ENCODE data around the gene LAIR2. TPM values are rescaled to one million over a fixed set of nuclear protein-coding genes. Genes with fewer than 3 reads are reported as not detected.

The LAIR2 gene
- total RNA-seq, 4 donors from 2014 or later = 3.2 TPM; not detected in 3

DNA sequence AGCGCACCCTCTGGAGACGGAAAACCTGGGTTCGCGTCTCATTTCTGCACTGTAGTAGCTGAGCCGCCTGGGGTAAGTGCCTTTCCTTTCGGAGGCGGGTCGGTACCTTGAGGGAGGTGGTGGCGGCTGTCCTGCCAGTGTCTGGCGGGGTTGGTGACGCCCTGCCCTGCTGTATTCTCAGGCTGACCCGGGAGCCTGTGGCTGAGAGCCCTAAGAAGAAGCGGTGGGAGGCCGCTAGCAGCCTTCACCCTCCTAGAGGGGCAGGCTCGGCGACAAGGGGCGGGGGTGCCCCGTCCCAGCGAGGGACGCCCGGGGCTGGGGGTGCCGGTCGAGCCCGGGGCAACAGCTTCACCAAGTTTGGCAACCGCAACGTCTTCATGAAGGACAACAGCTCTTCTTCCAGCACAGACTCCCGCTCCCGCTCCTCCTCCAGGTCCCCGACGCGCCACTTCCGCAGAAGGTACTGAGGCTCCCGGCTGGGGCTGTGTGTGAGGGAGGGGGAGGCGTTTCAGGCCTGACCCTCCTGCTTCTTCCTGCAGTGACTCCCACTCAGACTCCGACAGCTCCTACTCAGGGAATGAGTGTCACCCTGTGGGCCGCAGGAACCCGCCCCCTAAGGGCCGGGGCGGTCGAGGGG is 46.7 kb upstream of the LAIR2 start:
- peaks cover 7 to 20% (median 9%) of the 10 kb centered on the region in 4 donors for H3K4me1 ChIP-seq
- no peaks in the 10 kb centered on the region for H3K27me3 ChIP-seq
- H3K27ac ChIP-seq = no peak overlapping the region
- H3K4me3 ChIP-seq = no peak overlapping the region
- no peaks in the 10 kb centered on the region for H3K9me3 ChIP-seq
- H3K36me3 ChIP-seq = peaks cover 0 to 88% (median 37%) of the 10 kb centered on the region in 4 donors
- 95% methylated on average over 40 of the region's 40 CpGs; no CpG with 5 or more reads in 1 of the 2 donors for WGBS, 2 donors (ENCODE audit: low coverage in 1 of 2)
- TF ChIP-seq, protein P1, sequence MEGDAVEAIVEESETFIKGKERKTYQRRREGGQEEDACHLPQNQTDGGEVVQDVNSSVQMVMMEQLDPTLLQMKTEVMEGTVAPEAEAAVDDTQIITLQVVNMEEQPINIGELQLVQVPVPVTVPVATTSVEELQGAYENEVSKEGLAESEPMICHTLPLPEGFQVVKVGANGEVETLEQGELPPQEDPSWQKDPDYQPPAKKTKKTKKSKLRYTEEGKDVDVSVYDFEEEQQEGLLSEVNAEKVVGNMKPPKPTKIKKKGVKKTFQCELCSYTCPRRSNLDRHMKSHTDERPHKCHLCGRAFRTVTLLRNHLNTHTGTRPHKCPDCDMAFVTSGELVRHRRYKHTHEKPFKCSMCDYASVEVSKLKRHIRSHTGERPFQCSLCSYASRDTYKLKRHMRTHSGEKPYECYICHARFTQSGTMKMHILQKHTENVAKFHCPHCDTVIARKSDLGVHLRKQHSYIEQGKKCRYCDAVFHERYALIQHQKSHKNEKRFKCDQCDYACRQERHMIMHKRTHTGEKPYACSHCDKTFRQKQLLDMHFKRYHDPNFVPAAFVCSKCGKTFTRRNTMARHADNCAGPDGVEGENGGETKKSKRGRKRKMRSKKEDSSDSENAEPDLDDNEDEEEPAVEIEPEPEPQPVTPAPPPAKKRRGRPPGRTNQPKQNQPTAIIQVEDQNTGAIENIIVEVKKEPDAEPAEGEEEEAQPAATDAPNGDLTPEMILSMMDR (IDR thresholded peaks at IDR 0.05) = no peak
- TF ChIP-seq EP300 (IDR thresholded peaks at IDR 0.05; ENCODE audit: low read depth) = no peak
- no peak for DNase-seq
- intact Hi-C loops (cut with DNase I; ENCODE audit: low total_unique reads) = no loop called here
- in situ Hi-C loops (cut with MboI; ENCODE audit: low pct_ligation_motif_present in 1 of 4, low pct_unique_long_range_greater_than_20kb in 1 of 4, low sequenced_read_pairs in 3 of 4) = no loop called here

DNA sequence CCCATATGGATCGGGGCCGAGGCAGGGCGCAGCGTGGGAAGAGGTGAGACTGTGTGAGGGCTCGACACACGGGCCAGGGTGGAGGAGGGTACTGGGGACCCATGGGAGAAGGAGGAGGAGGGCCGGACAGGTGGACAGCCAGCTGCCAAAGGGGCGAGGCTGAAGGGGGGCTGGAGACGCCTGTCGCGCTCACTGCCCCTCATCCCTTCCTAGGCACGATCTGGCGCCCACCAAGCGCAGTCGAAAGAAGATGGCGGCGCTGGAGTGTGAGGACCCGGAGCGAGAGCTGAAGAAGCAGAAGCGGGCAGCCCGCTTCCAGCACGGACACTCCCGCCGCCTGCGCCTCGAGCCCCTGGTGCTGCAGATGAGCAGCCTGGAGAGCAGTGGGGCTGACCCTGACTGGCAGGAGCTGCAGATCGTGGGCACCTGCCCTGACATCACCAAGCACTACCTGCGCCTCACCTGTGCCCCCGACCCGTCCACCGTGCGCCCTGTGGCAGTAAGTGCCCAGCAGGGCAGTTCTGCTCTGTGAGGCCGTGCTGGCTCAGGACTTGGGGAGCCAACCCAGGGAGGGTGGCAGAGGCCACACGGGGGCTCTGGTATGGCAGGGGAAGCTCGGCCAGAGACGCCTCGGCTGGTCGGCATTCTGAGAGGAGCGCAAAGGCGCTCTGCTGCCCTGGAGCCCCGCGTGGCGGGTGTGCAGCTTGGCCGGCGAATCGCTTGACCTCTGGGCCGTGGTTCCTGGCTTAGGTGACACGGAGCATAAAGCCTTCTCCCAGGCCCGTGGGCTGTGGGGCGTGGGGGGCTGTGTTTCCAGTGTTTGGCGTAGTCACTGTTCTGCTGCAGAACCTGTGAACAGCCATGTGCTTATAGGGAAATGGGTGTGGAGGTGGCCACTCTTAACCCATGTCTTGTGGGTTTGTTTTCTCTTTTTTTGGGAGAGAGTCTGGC is 45.9 kb upstream of the LAIR2 start:
- Histone ChIP-seq H3K4me1 (peaks cover 1 to 20% (median 10%) of the 10 kb centered on the region in 4 donors), H3K4me3 (no peak overlapping the region), H3K36me3 (peaks cover 0 to 91% (median 39%) of the 10 kb centered on the region in 4 donors), H3K9me3 (no peaks in the 10 kb centered on the region), H3K27ac (no peak overlapping the region), H3K27me3 (no peaks in the 10 kb centered on the region)
- in situ Hi-C loops (cut with MboI; ENCODE audit: low pct_ligation_motif_present in 1 of 4, low pct_unique_long_range_greater_than_20kb in 1 of 4, low sequenced_read_pairs in 3 of 4) = no loop called here
- intact Hi-C loops (cut with DNase I; ENCODE audit: low total_unique reads) = no loop called here
- no peak for DNase-seq
- no peak for TF ChIP-seq POLR2A (IDR thresholded peaks at IDR 0.05)
- TF ChIP-seq, protein P1 (IDR thresholded peaks at IDR 0.05) = no peak
- WGBS, 2 donors (ENCODE audit: low coverage in 1 of 2) = 60 to 90% methylated on average over 1 to 50 of the region's 51 CpGs

DNA sequence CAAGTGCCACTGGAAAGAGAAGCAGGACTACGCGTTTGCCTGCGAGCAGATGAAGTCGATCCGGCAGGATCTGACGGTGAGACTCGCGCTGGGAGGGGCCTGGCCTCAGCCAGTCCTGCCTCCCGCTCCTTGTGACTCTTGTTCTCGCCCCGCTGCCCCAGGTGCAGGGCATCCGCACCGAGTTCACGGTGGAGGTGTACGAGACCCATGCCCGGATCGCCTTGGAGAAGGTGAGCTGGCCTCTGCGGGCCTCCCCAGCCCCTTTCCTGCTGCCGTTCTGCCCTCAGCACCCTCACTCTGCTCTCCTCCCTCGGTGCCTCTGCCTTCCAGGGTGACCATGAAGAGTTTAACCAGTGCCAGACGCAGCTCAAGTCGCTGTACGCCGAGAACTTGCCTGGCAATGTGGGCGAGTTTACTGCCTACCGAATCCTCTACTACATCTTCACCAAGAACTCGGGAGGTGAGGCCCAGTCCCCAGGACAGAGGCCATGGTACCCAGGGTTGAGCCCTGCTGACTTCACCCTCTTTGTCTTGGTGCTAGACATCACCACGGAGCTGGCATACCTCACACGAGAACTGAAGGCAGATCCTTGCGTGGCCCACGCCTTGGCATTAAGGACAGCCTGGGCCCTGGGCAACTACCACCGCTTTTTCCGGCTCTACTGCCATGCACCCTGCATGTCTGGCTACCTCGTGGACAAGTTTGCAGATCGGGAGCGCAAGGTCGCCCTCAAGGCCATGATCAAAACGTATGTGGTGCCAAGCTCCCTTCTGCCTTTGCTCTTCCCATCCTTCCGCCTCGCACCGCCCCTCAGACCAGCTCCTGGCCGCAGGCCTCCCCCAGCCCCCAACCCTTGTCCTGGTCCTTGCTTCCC is 44.6 kb upstream of the LAIR2 start:
- WGBS, 2 donors (ENCODE audit: low coverage in 1 of 2) = 91 to 97% methylated on average over 5 to 41 of the region's 42 CpGs
- in situ Hi-C loops (cut with MboI; ENCODE audit: low pct_ligation_motif_present in 1 of 4, low pct_unique_long_range_greater_than_20kb in 1 of 4, low sequenced_read_pairs in 3 of 4) (no loop called here), intact Hi-C loops (cut with DNase I; ENCODE audit: low total_unique reads) (no loop called here)
- H3K9me3 ChIP-seq = no peaks in the 10 kb centered on the region
- TF ChIP-seq POLR2A (IDR thresholded peaks at IDR 0.05) (no peak), POLR2AphosphoS5 (IDR thresholded peaks at IDR 0.05) (no peak), EP300 (IDR thresholded peaks at IDR 0.05; ENCODE audit: low read depth) (no peak)
- TF ChIP-seq, protein P1 (IDR thresholded peaks at IDR 0.05) = no peak
- H3K27me3 ChIP-seq = no peaks in the 10 kb centered on the region
- no peak for DNase-seq
- H3K27ac ChIP-seq = no peak overlapping the region
- H3K4me3 ChIP-seq = no peak overlapping the region
- peaks cover 0 to 78% (median 33%) of the 10 kb centered on the region in 4 donors for H3K36me3 ChIP-seq
- peaks cover 6 to 33% (median 23%) of the 10 kb centered on the region in 4 donors for H3K4me1 ChIP-seq
